ENCODE data around the gene HCN2.

The HCN2 gene

DNA sequence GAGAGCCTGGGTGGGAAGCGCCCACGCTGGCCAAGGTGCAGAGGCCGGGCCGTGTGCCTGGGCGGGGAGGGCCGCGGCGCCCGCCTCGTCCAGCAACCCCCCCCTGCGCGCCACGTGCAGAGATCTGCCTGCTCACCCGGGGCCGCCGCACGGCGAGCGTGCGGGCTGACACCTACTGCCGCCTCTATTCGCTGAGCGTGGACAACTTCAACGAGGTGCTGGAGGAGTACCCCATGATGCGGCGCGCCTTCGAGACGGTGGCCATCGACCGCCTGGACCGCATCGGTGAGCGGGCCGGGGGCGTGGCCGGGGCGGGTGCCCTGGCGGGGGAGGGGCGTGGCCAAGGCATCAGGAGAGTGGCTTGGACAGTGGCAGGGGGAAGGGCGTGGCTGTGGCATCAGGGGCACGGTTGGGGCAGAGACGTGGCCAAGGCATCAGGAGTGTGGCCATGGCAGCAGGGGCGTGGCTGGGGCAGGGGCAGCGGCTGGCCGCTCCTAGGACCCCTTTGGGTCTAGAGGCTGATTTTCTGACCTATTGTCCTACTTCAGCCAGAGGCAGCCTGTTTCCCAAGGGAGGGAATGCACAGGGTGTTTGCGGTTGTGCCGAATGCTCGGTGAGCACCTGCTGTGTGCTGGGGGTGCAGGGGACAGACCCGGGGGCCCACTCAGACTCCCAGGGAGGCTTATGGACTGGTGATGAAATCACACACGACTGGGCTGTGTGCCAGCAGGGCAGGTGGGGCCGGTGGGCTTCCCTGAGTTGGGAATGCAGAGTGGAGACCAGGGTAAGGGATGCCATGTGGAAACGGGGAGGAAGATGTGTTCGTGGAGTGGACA, 24.3 kb downstream of the HCN2 start:
- Histone ChIP-seq H3K4me2 (ENCODE audit: low read length) (no peak overlapping the region), H3K4me3 (ENCODE audit: low read depth, low read length, poor library complexity, severe bottlenecking) (no peak overlapping the region), H3K79me2 (ENCODE audit: insufficient read depth, low read length) (no peaks in the 10 kb centered on the region), H3K27me3 (ENCODE audit: insufficient read depth, low read length) (no peaks in the 10 kb centered on the region), H3K36me3 (ENCODE audit: insufficient read depth, low read length) (peaks cover 40% of the 10 kb centered on the region), H2AFZ (ENCODE audit: low read length) (no peak overlapping the region), H4K20me1 (ENCODE audit: insufficient read depth, low read length) (no peaks in the 10 kb centered on the region), H3K9ac (ENCODE audit: low read length) (no peak overlapping the region), H3K4me1 (ENCODE audit: insufficient read depth, low read length, severe bottlenecking) (peaks cover 33% of the 10 kb centered on the region), H3F3A (ENCODE audit: insufficient read depth, low read length) (0 out of 2 replicates have a peak, but pooled peaks cover 4% of the 10 kb centered on the region), H3K9me3 (ENCODE audit: low read length) (no peaks in the 10 kb centered on the region), H3K9me2 (ENCODE audit: low read depth, low read length) (no peaks in the 10 kb centered on the region), H3K27ac (ENCODE audit: low read depth, low read length, poor library complexity, severe bottlenecking) (no peak overlapping the region)
- no peak for TF ChIP-seq EZH2 (IDR thresholded peaks at IDR 0.05; ENCODE audit: borderline replicate concordance, low read length)

DNA sequence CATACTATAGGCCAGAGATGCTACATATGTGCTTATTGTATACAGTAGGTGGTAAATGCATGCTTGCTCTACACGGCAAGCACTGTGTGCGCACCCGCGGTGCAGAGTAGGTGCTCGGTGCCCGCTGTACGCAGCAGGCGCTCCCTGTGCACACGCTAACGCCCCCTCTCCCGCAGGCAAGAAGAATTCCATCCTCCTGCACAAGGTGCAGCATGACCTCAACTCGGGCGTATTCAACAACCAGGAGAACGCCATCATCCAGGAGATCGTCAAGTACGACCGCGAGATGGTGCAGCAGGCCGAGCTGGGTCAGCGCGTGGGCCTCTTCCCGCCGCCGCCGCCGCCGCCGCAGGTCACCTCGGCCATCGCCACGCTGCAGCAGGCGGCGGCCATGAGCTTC, 25.9 kb downstream of the HCN2 start:
- H4K20me1 ChIP-seq (ENCODE audit: insufficient read depth, low read length) = no peaks in the 10 kb centered on the region
- H3K4me1 ChIP-seq (ENCODE audit: insufficient read depth, low read length, severe bottlenecking) = peaks cover 16% of the 10 kb centered on the region
- H3K79me2 ChIP-seq (ENCODE audit: insufficient read depth, low read length) = no peaks in the 10 kb centered on the region
- H3K27me3 ChIP-seq (ENCODE audit: insufficient read depth, low read length) = no peaks in the 10 kb centered on the region
- H3K9me3 ChIP-seq (ENCODE audit: low read length) = no peaks in the 10 kb centered on the region
- H2AFZ ChIP-seq (ENCODE audit: low read length) = no peak overlapping the region
- no peak overlapping the region for H3K27ac ChIP-seq (ENCODE audit: low read depth, low read length, poor library complexity, severe bottlenecking)
- H3K4me2 ChIP-seq (ENCODE audit: low read length) = no peak overlapping the region
- TF ChIP-seq CTCF (IDR thresholded peaks at IDR 0.05; ENCODE audit: low read length) = no peak
- no peak for TF ChIP-seq EZH2 (IDR thresholded peaks at IDR 0.05; ENCODE audit: borderline replicate concordance, low read length)
- H3K9me2 ChIP-seq (ENCODE audit: low read depth, low read length) = no peaks in the 10 kb centered on the region
- no peak overlapping the region for H3K9ac ChIP-seq (ENCODE audit: low read length)
- peaks cover 56% of the 10 kb centered on the region for H3K36me3 ChIP-seq (ENCODE audit: insufficient read depth, low read length)
- 0 out of 2 replicates have a peak, but pooled peaks cover 4% of the 10 kb centered on the region for H3F3A ChIP-seq (ENCODE audit: insufficient read depth, low read length)
- H3K4me3 ChIP-seq (ENCODE audit: low read depth, low read length, poor library complexity, severe bottlenecking) = no peak overlapping the region

DNA sequence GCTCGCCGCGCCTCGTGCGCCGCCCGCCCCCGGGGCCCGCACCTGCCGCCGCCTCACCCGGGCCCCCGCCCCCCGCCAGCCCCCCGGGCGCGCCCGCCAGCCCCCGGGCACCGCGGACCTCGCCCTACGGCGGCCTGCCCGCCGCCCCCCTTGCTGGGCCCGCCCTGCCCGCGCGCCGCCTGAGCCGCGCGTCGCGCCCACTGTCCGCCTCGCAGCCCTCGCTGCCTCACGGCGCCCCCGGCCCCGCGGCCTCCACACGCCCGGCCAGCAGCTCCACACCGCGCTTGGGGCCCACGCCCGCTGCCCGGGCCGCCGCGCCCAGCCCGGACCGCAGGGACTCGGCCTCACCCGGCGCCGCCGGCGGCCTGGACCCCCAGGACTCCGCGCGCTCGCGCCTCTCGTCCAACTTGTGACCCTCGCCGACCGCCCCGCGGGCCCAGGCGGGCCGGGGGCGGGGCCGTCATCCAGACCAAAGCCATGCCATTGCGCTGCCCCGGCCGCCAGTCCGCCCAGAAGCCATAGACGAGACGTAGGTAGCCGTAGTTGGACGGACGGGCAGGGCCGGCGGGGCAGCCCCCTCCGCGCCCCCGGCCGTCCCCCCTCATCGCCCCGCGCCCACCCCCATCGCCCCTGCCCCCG, 26.5 kb downstream of the HCN2 start:
- no peak overlapping the region for H3K27ac ChIP-seq (ENCODE audit: low read depth, low read length, poor library complexity, severe bottlenecking)
- no peak overlapping the region for H3K9ac ChIP-seq (ENCODE audit: low read length)
- H3F3A ChIP-seq (ENCODE audit: insufficient read depth, low read length) = 0 out of 2 replicates have a peak, but pooled peaks cover 4% of the 10 kb centered on the region
- no peak overlapping the region for H3K4me2 ChIP-seq (ENCODE audit: low read length)
- TF ChIP-seq CTCF (IDR thresholded peaks at IDR 0.05; ENCODE audit: low read length) (no peak), EZH2 (IDR thresholded peaks at IDR 0.05; ENCODE audit: borderline replicate concordance, low read length) (no peak)
- no peaks in the 10 kb centered on the region for H3K27me3 ChIP-seq (ENCODE audit: insufficient read depth, low read length)
- peaks cover 56% of the 10 kb centered on the region for H3K36me3 ChIP-seq (ENCODE audit: insufficient read depth, low read length)
- no peaks in the 10 kb centered on the region for H3K79me2 ChIP-seq (ENCODE audit: insufficient read depth, low read length)
- H3K4me1 ChIP-seq (ENCODE audit: insufficient read depth, low read length, severe bottlenecking) = peaks cover 10% of the 10 kb centered on the region
- no peaks in the 10 kb centered on the region for H4K20me1 ChIP-seq (ENCODE audit: insufficient read depth, low read length)
- no peak overlapping the region for H2AFZ ChIP-seq (ENCODE audit: low read length)
- no peaks in the 10 kb centered on the region for H3K9me2 ChIP-seq (ENCODE audit: low read depth, low read length)
- H3K9me3 ChIP-seq (ENCODE audit: low read length) = no peaks in the 10 kb centered on the region
- H3K4me3 ChIP-seq (ENCODE audit: low read depth, low read length, poor library complexity, severe bottlenecking) = no peak overlapping the region

Measured in OCI-LY1 (cell line).